ENCODE results near the gene SLC35F4.

DNA sequence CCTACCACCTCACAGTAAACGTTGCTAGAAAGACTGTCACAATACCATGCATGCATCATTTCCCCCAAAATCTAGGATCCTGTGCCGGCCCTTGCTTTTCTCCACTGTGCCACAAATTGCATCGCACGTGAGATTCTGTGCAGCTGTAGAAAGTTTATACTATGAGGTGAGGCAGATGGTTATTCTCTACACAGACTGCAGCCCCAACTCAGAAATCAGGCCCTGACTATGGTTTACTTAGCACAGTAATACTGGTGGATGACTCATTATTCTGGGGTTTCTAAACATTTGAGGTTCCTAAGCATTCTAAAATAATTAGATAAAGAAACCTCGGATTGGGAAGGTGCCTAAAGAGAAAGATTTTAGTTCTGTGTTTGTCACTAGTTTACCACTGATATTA, 208.4 kb downstream of the SLC35F4 start:
- TF ChIP-seq POLR2AphosphoS5 (IDR thresholded peaks at IDR 0.05): no peak
- TF ChIP-seq, protein P1, sequence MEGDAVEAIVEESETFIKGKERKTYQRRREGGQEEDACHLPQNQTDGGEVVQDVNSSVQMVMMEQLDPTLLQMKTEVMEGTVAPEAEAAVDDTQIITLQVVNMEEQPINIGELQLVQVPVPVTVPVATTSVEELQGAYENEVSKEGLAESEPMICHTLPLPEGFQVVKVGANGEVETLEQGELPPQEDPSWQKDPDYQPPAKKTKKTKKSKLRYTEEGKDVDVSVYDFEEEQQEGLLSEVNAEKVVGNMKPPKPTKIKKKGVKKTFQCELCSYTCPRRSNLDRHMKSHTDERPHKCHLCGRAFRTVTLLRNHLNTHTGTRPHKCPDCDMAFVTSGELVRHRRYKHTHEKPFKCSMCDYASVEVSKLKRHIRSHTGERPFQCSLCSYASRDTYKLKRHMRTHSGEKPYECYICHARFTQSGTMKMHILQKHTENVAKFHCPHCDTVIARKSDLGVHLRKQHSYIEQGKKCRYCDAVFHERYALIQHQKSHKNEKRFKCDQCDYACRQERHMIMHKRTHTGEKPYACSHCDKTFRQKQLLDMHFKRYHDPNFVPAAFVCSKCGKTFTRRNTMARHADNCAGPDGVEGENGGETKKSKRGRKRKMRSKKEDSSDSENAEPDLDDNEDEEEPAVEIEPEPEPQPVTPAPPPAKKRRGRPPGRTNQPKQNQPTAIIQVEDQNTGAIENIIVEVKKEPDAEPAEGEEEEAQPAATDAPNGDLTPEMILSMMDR (IDR thresholded peaks at IDR 0.05): no peak

Data from upper lobe of left lung (tissue), 4 donors.